ENCODE results near the gene KAZALD1.

KAZALD1 gene

DNA sequence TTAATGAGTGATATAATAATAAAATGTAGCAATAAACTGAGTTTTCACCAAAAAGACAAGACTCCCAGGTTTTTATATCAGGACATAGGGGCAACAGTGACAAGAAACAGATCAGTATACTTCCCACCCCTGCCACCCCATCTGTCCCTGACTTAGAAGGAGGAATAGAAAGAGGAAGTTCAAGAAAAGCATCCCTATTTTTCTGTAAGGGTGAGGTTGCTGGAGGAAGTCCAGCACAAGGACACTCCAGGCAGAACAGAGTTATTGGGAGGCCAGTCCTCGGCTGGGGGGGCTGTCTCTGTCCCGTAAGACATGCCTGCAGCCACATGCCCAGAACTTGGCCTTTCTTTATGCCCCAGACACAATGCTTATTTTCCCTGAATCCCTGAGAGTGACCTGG is 52.9 kb downstream of the KAZALD1 start:
- FAIRE-seq (no peak), DNase-seq (ENCODE audit: extremely low spot score, insufficient read length, low read depth) (no peak)
